Ramos (cell line): ENCODE data around the gene OSBPL5.
"Not testable (repeated sequence)": the region's sequence is repeated elsewhere in the genome, so short reads cannot be mapped to it uniquely, and the experiment has no call there.

Experiments
- in situ Hi-C: fragments of 300-500 bp; cut with MboI; formaldehyde crosslinking; loops from one replicate; pipeline ENCODE4 v1.14.3; 2022; ENCODE audit warnings: low sequenced_read_pairs; ENCODE audit not compliant: unreplicated experiment

OSBPL5 gene

DNA sequence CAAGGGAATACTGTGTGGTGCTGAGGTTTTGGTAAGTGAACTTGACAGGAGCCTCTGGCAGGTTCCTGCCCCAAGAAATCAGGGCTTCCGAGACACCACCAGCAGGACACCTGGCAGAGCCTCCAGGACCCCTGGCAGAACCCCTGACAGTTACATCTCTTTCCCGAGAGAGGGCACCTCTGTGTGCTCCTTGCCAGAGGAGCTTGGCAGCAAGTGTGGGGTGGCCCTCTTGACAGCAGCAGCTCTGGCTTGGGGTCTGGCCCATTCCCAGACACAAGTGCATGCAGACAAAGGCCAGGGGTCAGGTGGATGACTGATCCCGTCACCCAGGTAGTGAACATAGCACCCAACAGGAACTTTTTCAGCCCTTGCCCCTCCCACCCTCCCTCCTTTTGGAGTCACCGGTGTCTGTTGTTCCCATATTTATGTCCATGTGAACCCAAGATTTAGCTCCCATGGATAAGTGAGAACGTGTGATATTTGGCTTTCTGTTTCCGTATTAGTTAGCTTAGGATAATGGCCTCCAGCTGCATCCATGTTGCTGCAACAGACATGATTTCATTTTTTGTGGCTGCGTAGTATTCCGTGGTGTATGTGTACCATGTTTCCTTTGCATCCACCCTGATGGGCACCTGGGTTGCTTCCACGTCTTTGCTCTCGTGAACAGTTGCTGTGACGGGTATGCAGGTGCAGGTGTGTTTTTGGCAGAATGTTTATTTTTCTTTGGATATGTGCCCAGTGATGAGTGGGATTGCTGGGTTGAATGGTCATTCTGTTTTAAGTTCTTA, 21.2 kb upstream of the OSBPL5 start:
- in situ Hi-C loops = no loop called here

DNA sequence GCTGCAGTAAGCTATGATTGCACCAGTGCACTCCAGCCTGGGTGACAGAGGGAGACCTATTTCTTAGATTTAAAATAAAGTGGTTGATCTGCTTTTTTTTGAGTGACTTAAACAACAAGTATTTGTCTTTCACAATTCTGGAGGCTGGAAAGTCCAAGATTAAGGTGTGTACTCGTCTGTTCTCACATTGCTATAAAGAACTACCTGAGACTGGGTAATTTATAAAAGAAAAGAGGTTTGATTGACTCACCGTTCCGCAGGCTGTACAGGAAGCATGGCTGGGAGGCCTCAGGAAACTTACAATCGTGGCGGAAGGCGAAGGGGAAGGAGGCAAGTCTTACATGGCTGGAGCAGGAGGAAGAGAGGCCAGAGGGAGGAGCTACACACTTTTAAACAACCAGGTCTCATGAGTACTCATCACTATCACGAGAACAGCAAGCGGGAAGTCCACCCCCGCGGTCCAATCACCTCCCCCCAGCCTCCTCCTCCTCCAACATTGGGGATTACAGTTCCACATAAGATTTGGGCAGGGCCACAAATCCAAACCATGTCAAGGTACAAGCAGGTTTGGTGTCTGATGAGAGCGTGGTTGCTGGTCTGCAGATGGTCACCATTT, 19.7 kb upstream of the OSBPL5 start:
- in situ Hi-C loops = no loop called here

DNA sequence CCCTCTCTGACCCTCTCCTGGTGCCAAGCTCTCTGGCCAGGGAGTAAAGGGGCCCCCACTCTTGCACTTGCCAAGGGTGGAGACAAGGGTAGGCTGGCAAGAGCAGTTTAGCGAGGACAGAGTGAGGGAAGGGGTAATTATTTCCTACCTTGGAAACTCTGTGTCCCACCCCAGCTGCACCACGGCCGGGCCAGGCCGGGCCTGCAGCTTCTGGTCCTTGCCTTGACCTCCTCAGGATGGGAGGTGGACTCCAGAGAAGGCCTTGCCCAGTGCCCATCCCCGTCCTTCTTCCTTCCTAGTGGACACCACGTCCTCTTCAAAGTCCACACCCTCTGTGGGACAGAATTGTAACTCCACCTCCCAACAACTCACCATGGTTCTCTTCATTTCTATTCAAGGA, 18.4 kb upstream of the OSBPL5 start:
- in situ Hi-C loops = no loop called here

DNA sequence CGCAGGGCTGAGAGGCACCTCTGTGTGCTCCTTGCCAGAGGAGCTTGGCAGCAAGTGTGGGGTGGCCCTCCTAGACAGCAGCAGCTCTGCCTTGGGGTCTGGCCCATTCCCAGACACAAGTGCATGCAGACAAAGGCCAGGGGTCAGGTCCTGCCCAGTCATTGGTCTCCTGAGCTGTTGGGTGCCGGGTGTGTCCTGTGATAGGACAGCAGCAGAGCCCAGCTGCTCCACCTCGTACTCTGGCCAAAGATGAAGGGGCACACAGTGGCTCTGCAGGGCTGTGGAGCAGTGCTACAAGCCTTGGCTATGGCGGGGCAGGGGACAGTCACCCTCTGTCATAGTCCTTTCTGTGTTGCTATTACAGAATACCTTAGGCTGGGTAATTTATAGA, 17.3 kb upstream of the OSBPL5 start:
- in situ Hi-C loops = no loop called here

DNA sequence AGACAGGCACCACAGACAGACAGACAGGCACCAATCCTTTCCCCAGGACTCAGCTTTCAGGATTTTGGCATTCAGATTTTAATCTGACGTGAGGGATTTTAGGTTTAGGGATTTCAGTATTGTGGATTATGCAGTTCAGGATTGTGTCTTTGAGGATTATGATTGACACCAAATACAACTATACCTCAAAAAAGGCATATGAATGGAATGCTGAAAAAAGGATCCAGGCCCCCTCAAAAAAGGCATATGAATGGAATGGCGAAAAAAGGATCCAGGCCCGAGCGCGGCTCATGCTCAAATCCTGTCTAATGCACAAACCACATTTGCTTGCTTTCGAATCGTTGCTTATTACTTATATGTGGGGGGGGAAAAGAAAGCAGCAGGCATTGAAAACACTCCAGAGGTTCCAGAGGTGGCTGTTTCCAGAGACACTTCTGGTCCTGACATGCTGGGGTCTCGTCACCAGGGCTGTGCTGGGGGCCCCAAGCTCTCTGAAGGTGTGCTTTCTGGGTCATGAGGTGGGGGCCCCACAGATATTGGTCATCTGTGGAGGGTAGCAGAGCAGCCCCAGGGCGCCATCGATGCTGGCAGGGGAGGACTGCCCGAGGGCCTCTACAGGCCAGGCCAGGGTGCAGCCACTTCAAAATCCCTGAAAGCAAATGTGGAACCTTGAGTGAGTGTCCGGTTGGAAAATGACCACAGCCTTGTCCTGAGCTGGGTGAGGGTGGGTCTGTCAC, 16.8 kb upstream of the OSBPL5 start:
- in situ Hi-C loops = no loop called here

DNA sequence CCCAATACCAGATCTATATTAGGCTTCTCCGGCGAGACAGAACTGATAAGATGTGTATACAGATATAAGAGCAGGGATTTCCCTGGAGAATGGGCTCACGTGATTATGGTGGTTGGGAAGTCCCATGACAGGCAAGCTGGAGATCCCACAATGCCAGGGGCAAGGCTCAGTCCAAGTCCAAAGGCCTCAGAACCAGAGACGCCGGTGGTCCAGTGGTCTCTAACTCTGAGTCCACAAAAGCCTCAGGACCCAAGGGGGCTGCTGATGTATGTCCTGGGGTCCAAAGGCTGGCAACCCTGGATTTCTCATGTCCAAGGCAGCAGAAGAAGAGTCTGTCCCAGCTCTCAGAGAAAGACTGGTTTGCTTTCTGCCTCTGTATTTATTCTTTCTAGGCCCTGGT, 15.8 kb upstream of the OSBPL5 start:
- in situ Hi-C loops = no loop called here

DNA sequence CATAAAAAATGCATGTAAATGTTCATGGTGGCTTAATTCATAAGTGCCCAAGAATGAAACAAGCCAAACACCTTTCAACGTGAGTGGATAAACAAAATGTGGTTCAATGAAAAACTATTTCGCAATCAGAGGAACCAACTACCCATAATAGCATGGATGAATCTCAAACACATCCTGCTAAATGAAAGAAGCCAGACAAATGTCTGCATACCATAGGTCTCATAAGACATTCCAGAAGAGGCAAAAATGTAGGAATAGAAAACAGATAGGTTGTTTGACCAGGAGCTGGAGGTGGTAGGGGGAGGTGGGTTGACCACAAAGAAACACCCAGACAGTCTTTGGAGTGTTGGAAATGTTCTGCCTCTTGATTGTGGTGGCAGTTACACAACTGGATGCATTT, 13.2 kb upstream of the OSBPL5 start:
- in situ Hi-C loops = no loop called here

DNA sequence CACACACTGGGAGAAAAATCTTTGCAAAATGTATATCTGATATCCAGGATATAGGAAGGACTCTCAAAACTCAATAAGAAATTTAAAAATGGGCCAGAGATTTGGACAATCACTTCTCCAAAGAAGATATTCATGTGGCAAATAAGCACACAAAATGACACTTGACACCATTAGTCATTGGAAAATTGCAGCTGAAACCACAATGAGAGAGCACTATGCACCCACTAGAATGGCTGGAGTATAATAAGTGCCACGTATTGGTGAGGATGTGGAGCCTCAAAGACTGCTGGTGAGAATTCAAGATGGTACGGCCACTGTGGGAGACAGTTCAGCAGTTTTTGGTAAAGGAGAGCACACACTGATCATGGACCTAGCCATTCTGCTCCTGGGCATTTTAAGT, 12.8 kb upstream of the OSBPL5 start:
- in situ Hi-C loops = no loop called here

DNA sequence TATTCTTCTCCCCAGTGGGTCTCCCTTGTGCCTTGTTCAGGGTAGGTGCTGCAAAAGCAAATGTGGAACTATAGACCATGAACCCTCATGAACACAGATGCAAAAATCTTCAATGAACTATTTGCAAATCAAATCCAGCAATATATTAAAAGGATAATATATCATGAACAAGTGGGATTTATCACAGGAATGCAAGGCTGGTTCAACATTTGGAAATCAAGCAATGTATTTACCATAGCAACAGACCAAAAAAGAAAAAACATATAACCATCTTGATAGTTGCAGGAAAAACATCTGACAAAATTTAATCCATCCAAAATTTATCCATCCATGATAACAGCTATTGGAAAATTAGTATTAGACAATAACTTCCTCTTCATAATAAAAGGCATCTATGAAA, 11.4 kb upstream of the OSBPL5 start:
- in situ Hi-C loops = no loop called here

DNA sequence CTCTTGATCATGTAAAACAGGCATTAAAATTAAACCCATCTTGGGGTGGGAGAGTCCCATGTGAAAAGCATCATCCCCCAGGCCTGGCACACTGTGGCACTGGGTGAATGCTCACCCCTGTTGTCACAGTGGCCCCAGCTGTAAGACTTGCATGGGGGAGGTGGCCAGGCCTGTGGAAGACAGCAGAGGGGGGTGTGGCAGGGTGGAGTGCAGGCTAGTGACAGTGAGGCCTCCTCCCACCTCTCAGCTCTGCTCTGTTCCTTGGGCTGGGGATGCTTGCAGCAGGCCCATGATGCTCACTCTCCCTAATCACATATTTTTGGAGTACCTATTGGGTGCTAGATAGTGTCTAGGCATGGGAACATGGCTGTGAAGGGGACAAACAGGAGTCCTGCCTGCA, 10.1 kb upstream of the OSBPL5 start:
- in situ Hi-C loops = no loop called here

DNA sequence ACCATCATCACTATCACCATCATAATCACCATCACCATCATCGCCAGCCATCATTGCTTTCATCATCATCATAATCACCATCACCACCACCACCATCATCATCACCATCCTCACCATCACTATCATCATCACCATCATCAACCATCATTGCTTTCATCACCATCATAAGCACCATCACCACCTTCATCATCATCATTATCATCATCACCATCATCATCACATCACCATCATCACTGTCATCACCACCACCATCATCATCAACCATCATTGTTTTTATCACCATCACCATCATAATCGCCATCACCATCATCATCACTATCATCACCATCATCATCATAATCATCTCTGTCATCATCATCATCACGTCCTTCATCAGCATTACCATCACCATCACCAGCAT, 9.3 kb upstream of the OSBPL5 start:
- in situ Hi-C loops = no loop called here

DNA sequence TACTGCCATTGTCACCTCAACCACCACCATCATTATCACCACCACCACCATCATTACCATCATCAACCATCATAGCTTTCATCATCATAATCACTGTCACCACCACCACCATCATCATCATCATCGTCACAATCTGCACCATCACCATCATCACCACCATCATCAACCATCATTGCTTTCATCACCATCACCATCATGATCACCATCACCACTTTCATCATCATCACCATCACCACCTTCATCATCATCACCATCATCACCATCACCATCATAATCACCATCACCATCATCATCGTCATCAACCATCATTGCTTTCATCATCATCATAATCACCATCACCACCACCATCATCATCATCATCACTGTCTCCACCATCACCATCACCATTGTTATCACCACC, 8.7 kb upstream of the OSBPL5 start:
- in situ Hi-C loops = no loop called here

DNA sequence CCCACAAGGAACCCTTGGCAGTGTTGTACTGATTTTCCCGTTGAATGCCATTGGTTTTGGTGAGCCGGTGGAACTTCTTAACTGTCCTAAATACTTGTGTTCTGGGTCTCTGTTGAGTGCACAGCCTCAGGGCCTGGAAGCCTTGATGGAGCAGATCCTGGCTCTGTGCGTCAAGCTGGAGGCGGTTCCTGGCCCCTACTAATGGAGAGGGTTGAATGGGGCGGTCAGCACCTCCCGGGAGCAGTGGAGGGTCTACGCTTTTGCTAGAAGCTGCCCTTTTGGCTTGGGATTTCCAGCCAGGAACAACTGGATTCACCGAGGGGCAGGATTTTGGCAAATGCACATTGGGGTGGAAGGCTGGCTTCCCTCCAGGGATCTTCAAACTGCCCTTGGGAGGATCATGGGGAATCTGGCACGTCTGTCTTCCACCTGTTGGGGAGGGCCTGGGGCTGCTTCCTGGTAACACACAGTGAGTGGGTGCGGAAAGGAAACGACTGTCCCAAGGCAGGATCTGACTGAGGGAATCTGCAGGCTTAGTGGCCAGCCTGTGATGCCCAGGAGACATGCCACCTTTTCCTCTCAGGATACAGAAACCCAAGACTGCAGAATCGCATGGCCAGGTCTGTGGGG, 6.9 kb upstream of the OSBPL5 start:
- in situ Hi-C loops = no loop called here

DNA sequence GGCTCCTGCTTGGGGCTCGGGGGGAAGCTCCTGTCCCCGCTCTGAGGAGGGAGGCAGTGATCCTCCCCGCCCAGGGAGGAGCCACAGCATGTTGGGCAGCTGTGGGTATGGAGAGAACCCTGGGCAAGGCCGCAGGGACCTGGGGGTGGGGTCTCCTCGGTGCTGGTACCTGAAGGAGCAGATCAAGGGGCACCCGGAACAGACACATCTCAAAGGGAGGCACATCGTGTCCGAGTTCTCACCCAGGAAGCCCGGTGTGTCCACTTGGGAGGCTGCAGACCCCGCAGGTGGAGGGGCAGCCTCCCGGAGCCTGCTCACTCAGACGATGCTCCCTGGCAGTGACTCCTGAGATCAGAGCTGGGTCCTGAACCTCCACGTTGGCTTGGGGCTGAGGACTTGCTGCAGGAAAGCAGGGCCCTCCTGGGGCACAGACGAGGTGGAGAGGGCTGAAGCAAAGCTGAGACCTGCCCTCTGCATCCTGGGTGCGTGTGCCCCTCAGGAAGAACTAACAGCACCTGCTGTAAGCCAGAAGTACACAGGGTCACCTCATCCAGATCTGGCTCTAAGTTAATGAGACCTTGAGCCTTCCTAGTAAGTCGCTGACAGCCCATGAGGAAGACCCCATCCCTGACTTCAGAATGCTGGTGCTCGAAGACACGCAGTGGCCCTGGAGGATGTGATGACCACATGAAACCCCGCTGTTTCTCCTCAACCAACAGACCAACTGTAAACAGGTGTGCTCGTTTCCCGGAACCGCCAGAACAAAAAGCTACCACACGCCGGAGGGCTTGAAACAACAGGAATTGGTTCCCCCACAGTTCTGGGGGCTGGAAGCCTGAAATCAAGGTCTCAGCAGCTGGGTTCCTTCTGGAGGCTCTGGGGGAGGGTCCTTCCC, 5.9 kb upstream of the OSBPL5 start:
- in situ Hi-C loops = no loop called here

DNA sequence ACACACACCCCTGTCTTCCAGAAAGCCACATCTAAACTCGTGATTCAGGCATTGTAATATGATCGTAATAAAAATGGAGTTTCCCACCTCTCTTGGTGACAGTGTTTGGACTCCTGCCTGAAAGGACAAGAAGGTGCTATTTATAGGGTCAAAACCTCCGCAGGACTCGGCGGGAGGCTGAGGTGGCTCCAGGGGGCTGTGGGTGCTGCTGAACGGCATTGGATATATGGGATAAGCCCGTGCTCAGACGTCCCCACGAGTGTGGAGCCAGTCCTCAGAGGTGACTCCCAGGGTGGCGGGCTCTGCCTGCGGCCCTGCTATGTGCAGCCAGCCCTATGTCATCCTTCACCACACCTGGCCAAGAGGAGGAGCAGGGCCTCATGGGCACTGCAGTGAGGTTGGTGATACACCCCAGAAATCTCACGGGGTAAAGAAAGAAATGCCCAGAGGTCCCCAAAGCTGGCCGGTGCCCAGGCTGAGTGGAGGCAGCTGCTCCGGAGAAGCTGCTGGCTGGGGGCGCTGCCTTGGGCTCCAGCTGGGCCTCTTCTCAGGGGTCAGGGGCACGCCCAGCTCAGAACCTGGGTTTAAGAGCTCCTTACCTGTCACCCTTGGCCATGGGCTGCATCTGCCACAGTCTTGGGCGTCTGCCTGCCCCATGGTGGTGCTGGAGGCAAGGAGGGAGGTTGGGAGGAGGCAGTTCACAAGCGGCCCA, 5.1 kb upstream of the OSBPL5 start:
- in situ Hi-C loops = no loop called here

DNA sequence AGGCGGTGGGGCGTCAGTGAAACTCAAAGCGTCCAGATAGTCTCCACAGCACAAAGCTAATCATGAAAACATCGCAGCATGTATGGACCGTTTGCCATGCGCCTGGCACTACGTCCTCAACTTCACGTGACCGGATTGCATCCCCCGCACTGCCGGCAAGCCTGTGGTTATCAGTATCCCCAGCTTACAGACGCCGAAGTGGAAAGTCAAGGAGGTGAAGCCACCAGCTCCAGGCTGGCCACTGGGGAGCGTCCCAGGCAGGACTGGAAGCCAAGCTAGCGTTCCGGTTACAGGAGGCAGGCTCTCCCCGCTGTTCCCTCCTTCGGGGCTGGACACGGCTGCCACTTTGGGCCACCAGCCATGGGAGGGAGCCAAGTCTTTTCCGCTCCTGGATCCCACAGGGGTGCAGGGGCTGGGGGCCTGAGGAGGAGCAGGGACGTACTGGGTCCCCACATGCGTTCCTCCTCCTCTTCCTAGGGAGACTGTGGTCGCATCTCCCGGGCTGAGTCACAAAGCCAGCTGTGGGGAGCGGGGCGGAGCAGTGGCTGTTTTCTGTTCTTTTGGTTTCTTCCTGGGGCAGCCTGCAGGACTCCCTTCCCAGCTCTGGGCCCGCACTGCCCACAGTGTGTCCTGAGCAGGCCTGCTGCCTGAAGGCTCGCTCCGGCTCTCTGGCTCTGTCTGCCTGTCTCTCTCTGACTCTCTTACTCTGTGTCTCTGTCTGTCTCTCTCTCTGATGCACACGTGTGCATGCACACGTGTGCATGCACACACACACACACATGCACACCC, 4.3 kb upstream of the OSBPL5 start:
- in situ Hi-C loops = no loop called here

DNA sequence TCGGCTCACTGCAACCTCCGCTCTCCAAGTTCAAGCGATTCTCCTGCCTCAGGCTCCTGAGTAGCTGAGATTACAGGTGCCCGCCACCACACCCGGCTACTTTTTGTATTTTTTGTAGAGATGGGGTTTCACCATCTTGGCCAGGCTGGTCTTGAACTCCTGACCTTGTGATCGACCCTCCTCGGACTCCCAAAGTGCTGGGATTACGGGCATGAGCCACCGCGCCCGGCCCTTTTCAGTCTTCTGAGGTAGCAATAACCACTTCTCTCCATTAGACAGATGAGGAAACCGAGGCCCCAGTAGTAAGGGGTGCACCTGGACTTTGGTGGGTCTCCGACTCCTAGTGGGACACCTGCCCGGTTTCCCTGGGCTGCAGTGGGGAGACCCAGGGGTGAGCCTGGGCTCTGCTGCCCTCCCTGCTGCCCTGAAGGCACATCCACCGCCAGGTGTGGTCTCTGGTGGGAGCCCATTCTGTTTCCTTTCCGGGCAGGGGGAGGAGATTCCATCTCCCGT, 3.7 kb upstream of the OSBPL5 start:
- in situ Hi-C loops = not testable (repeated sequence)
